Amniotic epithelial cell (primary cell): Measurements from ENCODE around the gene ID4.

Experiments used
- DNase-seq: peaks from one replicate; pipeline ENCODE4 v3.0.0-alpha.2; 2010; ENCODE audit warnings: low read depth

The ID4 gene

GRCh38 chr6:19857703-19858102 is 20.5 kb downstream of the ID4 start:
- no peak for DNase-seq

GRCh38 chr6:19860235-19860877 is 23.2 kb downstream of the ID4 start:
- no peak for DNase-seq

GRCh38 chr6:19864285-19864684 is 27.1 kb downstream of the ID4 start:
- DNase-seq, result no peak

- no peak for DNase-seq
Observed at GRCh38 chr6:19865178-19865577, 28.0 kb downstream of the ID4 start.

- DNase-seq, result no peak
Observed at GRCh38 chr6:19866173-19866984, 29.2 kb downstream of the ID4 start.

GRCh38 chr6:19866985-19867627 is 29.9 kb downstream of the ID4 start:
- peak; percentile 35 for DNase-seq

GRCh38 chr6:19869464-19869863 is 32.3 kb downstream of the ID4 start:
- no peak for DNase-seq

- DNase-seq, result no peak
Observed at GRCh38 chr6:19870322-19870721, 33.2 kb downstream of the ID4 start.

- no peak for DNase-seq
Observed at GRCh38 chr6:19873031-19873430, 35.9 kb downstream of the ID4 start.

GRCh38 chr6:19876672-19877071 is 39.5 kb downstream of the ID4 start:
- no peak for DNase-seq

GRCh38 chr6:19879663-19880062 is 42.5 kb downstream of the ID4 start:
- no peak for DNase-seq

GRCh38 chr6:19880066-19880465 is 42.9 kb downstream of the ID4 start:
- DNase-seq, result no peak

GRCh38 chr6:19891451-19891850 is 54.3 kb downstream of the ID4 start:
- no peak for DNase-seq
